AG10803 (cell line): ENCODE data around the gene SLC2A6.

Source experiments
- DNase-seq: peaks from one replicate; pipeline ENCODE4 v3.0.0; 2010; ENCODE audit warnings: low read depth
- H3K4me3 ChIP-seq: 2 replicates; pipeline ENCODE4 v1.5.1; 2011; ENCODE audit warnings: mild to moderate bottlenecking, low read length, control low read depth
- CTCF ChIP-seq: conservative IDR thresholded peaks from 2 replicates; pipeline ENCODE4 v1.5.1; 2011; ENCODE audit warnings: mild to moderate bottlenecking, low read length, control low read depth, inconsistent platforms

SLC2A6 gene

GRCh38 chr9:133502112-133502511 is 23.2 kb upstream of the SLC2A6 start:
- no peak for TF ChIP-seq CTCF
- no peak for DNase-seq
- no peak overlapping the region for H3K4me3 ChIP-seq

GRCh38 chr9:133499892-133500270 is 21.0 kb upstream of the SLC2A6 start:
- no peak for DNase-seq
- TF ChIP-seq CTCF = no peak
- no peak overlapping the region for H3K4me3 ChIP-seq

GRCh38 chr9:133499132-133499891 is 20.4 kb upstream of the SLC2A6 start:
- no peak for TF ChIP-seq CTCF
- no peak for DNase-seq
- H3K4me3 ChIP-seq = no peak overlapping the region

GRCh38 chr9:133496861-133497842 is 18.3 kb upstream of the SLC2A6 start:
- no peak for TF ChIP-seq CTCF
- no peak overlapping the region for H3K4me3 ChIP-seq
- no peak for DNase-seq

- TF ChIP-seq CTCF = no peak
- DNase-seq = no peak
Observed at GRCh38 chr9:133495327-133496293, 16.7 kb upstream of the SLC2A6 start.

GRCh38 chr9:133494636-133495326 is 15.9 kb upstream of the SLC2A6 start:
- no peak overlapping the region for H3K4me3 ChIP-seq

More at GRCh38 chr9:133495327-133496293, 16.7 kb upstream of the SLC2A6 start:
- H3K4me3 ChIP-seq = no peak overlapping the region

More at GRCh38 chr9:133494636-133495326, 15.9 kb upstream of the SLC2A6 start:
- DNase-seq = no peak
- TF ChIP-seq CTCF = no peak
